Fibroblast of mammary gland (primary cell): Measurements from ENCODE around the gene ESRP2.

Experiments
- DNase-seq: peaks from one replicate; pipeline ENCODE4 v3.0.0-alpha.2; 2010; ENCODE audit warnings: low read depth
- H3K4me3 ChIP-seq: 2 replicates; pipeline ENCODE4 v1.5.1; 2011; ENCODE audit warnings: low read depth, mild to moderate bottlenecking, low read length, moderate library complexity; ENCODE audit not compliant: control insufficient read depth
- TF ChIP-seq, protein P1 (sequence below): conservative IDR thresholded peaks from 2 replicates; pipeline ENCODE4 v1.5.1; 2011; ENCODE audit warnings: low read depth, low read length, inconsistent platforms; ENCODE audit not compliant: control insufficient read depth, insufficient read depth

Gene ESRP2

DNA sequence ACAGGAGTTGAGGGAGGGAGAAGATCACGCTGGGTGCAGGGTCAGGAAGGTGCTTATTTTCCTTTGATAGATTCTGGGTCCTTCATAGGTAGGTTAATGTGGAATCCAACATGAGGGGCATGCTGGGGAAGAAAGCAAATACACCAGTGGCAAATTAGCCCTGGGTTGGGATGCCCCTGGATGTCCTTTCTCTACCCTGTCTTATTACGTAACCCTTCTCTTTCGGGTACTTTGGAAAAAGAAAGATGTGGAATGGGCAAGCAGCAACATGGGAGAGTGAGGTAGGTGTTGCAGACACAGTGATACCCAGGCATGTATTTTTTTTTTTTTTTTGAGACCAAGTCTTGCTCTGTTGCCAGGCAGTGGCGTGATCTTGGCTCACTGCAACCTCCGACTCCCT is 37.5 kb upstream of the ESRP2 start:
- no peak for DNase-seq
- TF ChIP-seq, protein P1, sequence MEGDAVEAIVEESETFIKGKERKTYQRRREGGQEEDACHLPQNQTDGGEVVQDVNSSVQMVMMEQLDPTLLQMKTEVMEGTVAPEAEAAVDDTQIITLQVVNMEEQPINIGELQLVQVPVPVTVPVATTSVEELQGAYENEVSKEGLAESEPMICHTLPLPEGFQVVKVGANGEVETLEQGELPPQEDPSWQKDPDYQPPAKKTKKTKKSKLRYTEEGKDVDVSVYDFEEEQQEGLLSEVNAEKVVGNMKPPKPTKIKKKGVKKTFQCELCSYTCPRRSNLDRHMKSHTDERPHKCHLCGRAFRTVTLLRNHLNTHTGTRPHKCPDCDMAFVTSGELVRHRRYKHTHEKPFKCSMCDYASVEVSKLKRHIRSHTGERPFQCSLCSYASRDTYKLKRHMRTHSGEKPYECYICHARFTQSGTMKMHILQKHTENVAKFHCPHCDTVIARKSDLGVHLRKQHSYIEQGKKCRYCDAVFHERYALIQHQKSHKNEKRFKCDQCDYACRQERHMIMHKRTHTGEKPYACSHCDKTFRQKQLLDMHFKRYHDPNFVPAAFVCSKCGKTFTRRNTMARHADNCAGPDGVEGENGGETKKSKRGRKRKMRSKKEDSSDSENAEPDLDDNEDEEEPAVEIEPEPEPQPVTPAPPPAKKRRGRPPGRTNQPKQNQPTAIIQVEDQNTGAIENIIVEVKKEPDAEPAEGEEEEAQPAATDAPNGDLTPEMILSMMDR = no peak
- H3K4me3 ChIP-seq = no peak overlapping the region

DNA sequence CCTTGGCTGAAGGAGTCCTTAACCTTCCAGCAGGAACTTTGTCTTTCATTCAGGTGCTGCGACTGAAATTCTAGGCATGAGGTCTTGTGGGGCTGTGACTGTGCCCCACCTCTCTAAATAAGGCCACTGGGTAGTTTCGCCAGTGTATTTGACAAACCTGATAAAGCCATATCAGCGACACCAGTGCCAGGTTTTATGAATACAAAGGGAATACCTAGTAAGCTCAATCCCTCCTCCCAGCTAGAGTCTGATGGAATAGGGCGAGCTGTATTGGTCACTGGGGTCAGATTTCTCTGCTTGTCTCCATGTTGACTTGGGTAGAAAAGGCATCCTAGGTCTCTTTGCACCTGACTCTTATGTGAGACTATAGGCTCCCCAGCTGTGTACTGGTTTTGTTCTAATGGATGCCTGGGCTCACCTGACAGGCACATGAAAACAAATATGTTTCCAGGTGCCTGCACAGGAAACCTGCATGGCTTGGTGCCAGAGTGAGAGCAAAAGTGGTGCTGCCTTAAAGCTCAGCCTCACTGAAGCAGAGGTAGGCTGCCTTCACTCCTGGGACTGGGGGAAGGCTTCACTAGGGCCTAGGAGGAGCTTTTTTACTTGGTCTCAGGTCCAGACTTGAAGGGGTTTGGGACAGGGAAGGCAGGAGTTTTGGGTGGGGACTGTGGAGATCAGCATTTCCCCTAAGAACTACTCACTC is 36.7 kb upstream of the ESRP2 start:
- no peak overlapping the region for H3K4me3 ChIP-seq
- TF ChIP-seq, protein P1 = no peak
- DNase-seq = no peak

DNA sequence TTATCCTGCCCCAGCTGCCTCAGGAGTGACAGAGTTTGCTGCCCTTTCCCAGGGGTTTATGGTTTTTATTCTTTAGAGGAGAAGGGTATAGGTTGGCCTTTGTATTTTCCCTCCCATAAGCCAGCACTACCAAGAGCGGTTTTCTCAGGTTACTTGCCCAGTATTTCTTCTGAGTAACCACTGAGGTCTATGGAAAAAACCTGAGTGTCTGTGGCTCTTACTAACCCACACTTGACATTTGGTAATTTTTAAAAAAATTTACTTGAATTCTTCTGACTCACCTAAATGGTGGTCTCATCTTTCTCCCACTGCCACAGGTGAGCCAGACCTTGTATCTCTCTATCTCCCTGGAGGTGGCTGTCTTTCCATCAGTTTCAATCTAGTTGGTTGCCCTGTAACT is 34.4 kb upstream of the ESRP2 start:
- TF ChIP-seq, protein P1 = no peak
- no peak overlapping the region for H3K4me3 ChIP-seq
- DNase-seq = no peak

DNA sequence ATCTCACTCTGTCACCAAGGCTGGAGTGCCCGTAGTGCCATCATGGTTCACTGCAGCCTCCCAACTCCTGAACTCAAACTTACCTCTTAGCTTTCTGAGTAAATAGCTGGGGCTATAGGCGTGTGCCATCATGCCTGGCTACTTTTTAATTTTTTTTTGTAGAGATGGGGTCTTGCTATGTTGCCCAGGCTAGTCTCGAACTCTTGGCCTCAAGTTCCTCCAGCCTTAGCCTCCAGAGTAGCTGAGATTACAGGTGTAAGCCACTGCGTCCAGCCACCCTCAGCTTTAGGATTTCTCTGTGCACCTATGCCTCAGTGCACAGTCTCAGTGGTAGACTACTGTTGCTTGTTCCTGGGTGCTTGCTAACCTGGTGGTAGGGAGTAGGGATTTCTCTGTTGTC is 33.9 kb upstream of the ESRP2 start:
- TF ChIP-seq, protein P1 = no peak
- no peak overlapping the region for H3K4me3 ChIP-seq
- no peak for DNase-seq

DNA sequence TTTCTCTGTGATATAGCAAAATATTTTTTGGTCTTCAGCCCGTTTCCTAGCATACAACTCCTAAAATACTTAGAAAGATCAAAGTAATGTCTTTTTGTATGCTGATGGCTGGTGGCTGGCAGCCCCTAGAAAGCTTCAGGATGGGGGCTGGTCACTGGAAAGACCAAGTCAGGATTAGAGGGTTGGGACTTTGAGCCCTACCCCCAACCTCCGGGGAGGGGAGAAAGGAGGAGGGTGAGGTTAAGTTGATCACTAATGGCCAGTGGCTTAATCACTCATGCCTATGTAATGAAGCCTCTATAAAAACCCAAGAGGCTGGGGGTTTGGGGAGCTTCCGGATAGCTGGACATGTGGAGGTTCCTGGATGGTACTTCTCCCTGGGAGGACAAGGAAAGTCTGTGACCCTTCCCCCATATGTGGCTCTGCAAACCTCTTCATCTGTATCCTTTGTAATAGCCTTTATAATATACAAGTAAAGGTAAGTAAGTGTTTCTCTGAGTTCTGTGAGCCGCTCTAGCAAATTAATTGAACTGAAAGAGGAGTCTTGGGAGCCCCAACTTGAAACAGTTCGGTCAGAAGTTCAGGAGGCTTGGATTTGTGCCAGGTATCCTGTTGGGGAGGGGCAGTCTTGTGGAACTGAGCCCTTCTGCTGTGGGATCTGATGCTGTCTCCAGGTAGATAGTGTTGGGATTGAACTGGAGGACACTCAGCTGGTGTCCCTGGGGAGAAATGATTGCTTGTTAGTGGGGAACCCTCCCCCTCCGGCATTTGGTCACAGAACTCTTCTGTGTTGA is 31.9 kb upstream of the ESRP2 start:
- H3K4me3 ChIP-seq = no peak overlapping the region
- DNase-seq = no peak

DNA sequence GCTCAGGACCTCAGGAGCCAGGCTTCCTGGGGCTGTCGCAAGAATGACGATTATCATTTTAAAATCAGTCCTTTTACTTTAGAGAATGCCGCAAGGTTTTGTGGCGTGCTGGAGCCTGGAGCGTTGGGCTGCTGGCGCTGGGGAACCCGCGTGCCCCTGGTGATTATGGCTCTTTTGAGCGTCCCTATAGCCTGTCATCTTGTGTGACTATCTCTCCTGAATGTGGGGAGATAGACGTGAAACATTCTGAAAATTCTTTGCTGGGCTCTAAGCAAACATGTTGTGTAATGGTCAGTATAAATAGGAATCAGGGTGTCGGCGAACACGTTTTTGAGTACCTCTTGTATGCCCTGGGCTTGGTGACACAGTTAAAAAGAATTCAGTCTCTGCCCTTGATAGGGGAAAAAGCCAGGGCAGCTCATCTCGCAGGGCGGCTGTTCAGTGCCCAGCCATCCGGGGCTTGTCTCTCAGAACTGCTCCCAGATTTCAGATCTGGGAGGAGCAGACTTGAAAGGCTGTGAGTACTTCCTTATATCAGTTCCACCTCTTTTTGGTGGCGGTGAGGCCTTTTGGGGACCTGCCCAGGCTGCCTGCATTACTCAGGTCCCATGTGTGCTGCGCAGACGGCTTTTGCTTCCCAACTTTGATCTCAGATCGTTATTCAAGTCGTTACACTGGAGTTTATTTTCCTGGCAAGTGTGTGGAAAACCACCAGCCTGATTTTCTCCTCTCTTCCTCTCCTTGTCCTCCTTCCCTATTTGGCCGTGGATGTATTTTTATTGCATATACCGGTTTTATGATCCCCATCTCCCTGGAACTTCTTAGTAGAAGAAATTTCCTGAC is 29.4 kb upstream of the ESRP2 start:
- peak; percentile 69 for DNase-seq

More for the DNA sequence above, 31.9 kb upstream of the ESRP2 start:
- TF ChIP-seq, protein P1 = no peak

More for the DNA sequence above, 29.4 kb upstream of the ESRP2 start:
- TF ChIP-seq, protein P1 = no peak
- peak overlapping the region; percentile 90 for H3K4me3 ChIP-seq
